ENCODE measurements around the gene PTS.

DNA sequence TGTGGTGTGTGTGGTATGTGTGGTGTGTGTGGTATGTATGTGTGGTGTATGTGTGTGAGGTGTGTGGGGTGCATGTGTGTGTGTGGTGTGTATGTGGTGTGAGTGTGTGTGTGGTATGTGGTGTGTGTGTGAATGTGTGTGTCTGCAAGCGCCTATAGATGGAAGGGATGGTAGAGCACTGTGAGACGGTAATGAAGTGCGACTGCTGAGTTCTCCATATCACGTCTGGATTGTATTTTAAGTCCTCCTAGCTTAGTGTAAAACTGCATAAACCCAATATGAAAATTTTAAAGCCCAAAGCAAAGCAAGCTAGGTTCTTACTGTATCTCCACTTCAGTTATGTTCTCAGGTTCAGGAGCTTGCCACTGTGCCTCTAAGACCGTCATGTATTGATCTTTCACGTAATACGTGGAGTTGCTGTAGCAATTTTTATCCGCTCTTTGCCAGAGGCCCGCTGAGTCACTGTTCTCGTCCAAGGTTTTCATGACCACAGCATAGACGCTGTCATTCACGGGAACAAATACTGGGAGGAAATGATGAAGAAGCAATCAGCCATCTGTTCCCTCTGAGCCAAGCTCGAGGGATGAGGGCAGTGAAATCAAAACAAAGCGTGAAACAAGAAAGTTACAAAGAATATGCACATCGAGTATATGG lies 29.0 kb downstream of the PTS start:
- no peak for TF ChIP-seq POLR2A (IDR thresholded peaks at IDR 0.05)
- TF ChIP-seq, protein P1, sequence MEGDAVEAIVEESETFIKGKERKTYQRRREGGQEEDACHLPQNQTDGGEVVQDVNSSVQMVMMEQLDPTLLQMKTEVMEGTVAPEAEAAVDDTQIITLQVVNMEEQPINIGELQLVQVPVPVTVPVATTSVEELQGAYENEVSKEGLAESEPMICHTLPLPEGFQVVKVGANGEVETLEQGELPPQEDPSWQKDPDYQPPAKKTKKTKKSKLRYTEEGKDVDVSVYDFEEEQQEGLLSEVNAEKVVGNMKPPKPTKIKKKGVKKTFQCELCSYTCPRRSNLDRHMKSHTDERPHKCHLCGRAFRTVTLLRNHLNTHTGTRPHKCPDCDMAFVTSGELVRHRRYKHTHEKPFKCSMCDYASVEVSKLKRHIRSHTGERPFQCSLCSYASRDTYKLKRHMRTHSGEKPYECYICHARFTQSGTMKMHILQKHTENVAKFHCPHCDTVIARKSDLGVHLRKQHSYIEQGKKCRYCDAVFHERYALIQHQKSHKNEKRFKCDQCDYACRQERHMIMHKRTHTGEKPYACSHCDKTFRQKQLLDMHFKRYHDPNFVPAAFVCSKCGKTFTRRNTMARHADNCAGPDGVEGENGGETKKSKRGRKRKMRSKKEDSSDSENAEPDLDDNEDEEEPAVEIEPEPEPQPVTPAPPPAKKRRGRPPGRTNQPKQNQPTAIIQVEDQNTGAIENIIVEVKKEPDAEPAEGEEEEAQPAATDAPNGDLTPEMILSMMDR (IDR thresholded peaks at IDR 0.05): no peak
